ENCODE measurements around the gene TAF1A.
"Not testable (repeated sequence)": the region's sequence is repeated elsewhere in the genome, so short reads cannot be mapped to it uniquely, and the experiment has no call there.

Gene TAF1A

GRCh38 chr1:222589462-222590302 lies at the start of gene TAF1A:
Gene TAF1A (minus strand): TSS chr1:222589933.
- peak; percentile 88 for DNase-seq

DNA sequence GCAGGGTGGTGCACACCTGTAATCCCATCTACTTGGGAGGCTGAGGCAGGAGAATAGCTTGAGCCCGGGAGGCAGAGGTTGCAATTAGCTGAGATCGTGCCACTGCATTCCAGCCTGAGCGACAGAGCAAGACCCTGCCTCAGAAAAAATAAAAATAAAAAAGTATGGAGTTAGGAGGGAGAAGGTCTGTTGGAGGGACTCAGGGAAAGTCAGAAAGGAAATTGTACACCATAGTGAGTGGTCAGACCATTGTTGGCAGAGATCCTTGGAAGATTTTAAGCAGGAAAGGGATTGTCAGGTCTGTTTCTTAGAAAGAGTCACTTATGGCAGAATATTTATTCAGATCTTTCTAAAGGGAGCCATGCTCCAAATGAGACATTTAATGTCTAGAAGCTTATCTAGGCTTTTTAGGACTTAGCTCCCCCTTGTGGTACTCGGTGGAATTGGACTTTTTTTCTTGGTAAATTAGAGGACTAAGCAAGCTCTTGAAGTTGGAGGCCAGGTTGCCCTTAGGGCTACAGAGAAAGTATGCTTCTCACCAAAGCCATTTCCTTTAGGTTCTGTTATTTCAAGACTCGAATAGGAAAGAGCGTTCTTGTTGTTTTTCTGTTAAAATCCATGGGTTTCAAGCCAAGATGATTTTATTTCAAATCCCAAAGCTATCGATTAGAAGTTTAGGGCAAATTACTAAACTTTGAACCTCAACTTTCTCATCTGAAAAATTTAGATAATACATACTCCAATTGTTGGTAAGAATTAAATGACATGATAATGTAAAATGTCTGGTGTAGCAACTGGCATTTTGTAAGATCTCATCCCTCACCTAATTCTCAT lies 44.7 kb upstream of the TAF1A start:
- peak; percentile 81 for DNase-seq

GRCh38 chr1:222632749-222633148 lies 43.0 kb upstream of the TAF1A start:
- no peak for DNase-seq

DNA sequence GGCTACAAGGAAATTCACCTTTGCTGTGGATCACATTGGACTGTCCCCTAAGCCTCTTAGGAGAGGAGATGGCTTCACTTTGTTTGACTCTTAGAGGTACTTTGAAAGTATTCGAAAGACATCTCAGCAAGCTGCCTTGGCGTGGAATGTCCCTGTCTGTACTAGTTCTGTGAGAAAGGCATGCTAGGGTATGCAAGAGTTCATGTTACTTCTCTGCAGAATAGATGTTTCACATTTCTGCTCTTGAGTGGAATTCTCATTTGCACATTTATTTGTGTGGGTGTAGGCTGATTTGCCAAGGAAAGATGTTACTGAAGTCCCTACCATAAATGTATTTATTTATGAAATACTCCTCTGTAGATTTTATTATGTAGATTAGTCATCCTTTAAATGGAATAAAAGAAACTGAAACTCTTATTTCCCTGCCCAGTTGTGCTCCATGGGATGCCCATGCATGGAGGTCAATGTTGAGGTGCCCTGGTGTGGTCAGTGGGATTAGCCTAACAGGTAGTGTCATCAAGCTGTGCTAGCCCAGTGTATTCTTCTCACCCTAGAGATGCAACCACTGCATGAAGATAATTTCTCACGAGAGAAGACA lies 42.0 kb upstream of the TAF1A start:
- no peak for DNase-seq

GRCh38 chr1:222629921-222630535 lies 40.3 kb upstream of the TAF1A start:
- DNase-seq, result no peak

DNA sequence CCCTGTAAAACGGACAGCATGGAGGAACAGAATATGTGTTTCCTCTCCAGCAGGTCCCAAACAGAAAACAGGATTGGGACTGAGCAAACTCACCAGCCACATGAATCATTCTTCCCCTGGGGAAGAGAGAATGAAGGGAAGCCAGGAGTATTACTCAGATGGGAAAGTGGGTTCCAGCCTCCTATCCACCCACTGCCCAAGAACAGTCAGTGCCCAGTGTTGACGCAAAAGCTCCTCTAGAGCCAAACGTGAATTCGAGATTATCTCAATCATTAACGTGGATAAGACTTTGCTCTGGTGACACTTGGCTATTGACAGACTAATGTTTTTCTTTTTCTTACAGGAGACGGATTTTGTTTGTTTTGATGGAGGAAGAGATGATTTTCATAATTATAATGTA lies 37.5 kb upstream of the TAF1A start:
- no peak for DNase-seq

DNA sequence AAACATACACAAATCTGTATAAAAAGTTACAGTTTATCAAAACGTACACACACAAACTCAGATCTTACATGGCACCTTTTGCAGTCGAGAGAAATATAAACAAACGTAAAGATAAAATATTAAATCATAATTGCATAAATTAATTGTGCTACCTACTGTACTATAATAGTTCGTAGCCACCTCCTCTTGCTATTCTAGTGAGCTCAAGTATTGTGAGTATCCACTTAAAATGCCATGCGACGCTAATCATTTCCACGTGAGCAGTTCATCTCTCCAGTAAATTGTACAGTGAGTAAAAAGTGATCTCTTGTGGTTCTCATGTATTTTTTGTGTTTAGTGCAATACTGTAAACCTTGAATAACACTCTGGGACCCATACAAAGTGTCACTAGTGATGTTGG lies 34.5 kb upstream of the TAF1A start:
- no peak for DNase-seq

GRCh38 chr1:222623458-222623857 lies 33.7 kb upstream of the TAF1A start:
- no peak for DNase-seq

DNA sequence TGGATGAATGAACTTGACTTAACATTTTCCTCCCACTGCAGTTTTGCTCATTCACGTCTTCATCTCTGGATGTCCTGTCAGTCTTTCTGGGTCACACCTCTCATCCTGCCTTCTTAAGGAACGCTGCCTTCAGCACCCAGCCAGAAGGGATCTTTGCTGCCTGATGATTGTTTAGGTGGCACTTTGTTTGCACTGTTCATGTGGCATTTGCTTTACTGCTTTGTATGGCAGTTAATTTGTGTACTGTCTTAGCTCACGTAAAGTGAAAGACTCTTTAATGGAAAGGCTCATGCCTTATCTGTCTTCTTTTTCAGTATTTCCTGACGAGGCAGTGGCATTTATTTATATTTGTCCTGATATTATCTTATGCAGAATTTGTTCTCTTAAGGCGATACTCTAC lies 33.0 kb upstream of the TAF1A start:
- DNase-seq, result no peak

DNA sequence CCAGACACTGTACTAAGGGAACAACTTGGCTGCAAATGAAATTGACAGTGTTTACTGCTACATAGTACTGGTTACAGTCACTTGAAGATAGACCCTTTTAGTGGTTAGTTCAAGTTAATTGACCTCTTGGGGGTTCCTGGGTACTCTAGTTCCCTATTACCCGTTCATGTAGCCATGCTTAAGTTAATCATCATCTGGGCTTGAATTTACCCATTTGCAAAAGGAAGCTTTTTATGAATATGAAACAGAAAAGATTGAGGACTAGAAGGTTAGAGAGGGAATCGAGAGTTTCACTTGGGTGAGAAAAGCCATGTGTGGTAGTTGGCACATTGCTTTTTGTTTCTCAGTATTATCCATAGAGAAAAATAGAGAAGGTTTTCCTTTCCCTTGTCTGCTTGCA lies 30.8 kb upstream of the TAF1A start:
- no peak for DNase-seq

DNA sequence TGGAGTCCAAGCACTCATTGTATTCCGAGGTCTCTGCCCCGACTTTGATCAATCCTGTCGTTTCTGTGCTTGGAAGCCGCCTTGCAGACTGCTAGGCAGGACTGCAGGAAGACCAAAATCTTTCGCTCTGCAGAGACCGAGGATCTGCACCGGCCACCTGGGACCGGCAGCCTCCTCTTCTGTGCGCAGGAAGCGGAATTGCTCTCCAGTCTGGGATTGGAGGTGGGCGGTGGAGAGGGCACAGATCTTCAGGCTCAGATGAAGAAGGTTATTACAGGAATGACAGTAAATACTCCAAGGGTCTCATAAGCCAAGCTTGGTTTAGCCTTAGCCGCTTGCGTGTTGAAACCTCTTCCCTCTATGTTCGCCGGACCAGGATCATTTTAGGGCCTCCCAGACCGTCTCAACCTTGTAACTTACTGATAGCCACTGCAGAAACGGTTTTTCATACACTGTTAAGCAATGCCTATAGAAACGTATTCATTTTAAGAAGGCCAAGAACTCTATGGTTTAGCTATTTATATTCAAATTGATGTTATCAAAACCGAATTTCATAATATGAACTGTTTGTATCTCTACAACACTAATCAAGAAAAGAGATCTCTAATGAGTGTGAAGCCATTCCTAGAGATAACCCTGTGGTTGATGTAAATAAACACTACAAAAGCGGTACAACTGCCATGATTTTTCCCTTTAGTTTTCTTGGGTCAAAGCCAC lies 29.3 kb upstream of the TAF1A start:
- DNase-seq, result peak; percentile 12

DNA sequence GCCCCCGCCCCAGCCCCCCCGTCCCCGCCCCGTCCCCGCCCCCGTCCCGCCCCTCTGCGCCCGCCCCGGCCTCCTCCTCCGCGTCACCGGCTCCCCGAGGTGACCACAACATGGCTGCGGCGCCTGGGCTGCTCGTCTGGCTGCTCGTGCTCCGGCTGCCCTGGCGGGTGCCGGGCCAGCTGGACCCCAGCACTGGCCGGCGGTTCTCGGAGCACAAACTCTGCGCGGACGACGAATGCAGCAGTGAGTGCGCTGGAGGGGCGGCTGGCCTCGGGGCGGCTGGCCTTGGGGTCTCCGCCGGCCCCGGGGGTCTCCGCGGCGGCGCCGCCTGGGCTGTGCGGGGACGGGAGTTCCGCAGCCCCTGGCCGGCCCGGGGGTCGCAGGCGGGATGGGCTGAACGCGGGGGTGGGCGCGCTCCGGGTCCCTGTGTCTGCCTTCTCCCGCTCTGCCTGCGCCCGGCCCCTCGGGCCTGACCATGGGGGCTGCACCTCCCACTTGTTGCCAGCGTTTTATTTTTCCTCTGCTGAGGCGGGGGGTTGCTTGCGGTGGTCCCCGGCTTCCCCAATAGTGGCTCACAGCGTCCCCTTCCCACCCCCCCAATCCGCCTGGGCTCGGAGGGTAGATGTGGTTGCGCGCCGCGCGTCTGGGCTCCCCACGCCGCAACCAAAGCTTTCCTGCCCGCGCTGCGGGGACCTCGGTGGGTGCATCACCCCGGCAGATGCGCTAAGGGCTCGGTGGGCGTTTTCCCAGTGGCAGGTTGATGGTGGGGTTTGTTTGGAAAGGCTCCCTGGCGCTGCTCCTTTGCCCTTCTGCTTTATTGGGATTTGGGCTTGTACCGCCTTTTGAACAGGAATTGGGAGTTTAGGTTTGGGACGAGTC lies 28.5 kb upstream of the TAF1A start, which contains the start of gene MIA3:
Gene MIA3, plus strand, starts transcription at position 97 of the 879 bp plus-strand sequence. Its CDS starts 14 bp downstream, at position 111.
- DNase-seq, result peak; percentile 62

GRCh38 chr1:222617367-222617951 lies 27.7 kb upstream of the TAF1A start:
- DNase-seq, result peak; percentile 96

GRCh38 chr1:222616525-222616924 lies 26.8 kb upstream of the TAF1A start:
- no peak for DNase-seq

GRCh38 chr1:222613627-222614026 lies 23.9 kb upstream of the TAF1A start:
- no peak for DNase-seq

GRCh38 chr1:222610728-222611127 lies 21.0 kb upstream of the TAF1A start:
- DNase-seq, result no peak

DNA sequence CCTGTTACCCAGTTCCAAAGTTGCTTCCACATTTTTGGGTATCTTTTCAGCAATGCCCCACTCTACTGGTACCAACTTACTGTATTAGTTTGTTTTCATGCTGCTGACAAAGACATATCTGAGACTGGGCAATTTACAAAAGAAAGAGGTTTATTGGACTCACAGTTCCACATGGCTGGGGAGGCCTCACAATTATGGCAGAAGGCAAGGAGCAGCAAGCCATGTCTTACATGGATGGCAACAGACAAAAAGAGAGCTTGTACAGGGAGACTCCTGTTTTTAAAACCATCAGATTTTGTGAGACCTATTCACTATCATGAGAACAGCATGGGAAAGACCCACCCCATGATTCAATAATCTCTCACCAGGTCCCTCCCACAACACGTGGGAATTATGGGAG lies 19.4 kb upstream of the TAF1A start:
- not testable (repeated sequence) for DNase-seq

DNA sequence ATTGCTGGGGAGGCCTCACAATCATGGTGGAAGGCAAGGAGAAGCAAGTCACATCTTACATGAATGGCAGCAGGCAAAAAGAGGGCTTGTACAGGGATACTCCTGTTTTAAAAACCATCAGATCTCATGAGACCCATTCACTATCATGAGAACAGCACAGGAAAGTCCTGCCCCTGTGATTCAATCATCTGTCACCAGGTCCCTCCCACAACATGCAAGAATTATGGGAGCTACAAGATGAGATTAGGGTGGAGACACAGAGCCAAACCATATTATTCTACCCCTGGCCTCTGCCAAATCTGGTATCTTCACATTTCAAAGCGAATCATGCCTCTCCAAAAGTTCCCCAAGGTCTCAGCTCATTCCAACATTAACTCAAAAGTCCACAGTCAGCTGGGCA lies 17.0 kb upstream of the TAF1A start:
- no peak for DNase-seq

DNA sequence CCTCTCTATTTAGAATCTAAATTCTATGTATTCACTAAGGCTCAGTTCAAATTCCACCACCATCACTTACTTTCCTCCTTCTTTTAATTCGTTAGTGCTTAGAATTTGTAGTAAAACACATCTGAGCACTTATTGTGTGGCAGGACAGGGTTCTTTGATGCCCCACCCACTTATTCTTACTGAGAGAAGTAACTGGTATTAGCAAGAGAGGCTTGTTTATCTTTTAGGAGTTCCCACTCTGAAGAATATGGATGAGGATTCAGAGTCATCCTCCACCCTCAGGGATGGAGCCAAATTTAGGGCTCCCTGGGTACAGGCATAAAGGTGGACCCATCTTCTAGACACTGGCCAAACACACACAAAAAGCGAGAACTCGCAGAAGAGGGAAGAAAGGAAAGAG lies 11.5 kb upstream of the TAF1A start:
- no peak for DNase-seq

- no peak for DNase-seq
These were observed 10.5 kb upstream of the TAF1A start for GRCh38 chr1:222600281-222600680.

DNA sequence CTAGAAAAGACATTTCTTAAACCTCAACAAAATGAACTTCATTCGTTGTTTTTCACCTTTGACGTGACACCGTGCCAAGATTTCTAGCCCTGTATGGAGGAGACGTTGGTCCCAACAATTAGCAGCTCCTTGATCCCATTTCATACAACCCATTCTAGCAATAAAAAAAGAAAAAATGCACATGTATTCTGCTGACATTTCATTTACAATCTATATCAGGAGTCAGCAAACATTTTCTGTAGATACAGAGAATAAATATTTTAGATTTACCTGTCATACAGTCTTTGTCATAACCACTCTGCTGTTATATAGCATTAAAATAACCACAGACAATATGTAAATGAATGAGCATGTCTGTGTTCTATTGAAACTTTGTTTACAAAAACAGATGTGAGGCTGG lies 7.0 kb upstream of the TAF1A start:
- no peak for DNase-seq
